Smooth muscle cell (in vitro differentiated cells): ENCODE measurements around the gene CASK. TPM values are rescaled to one million over a fixed set of nuclear protein-coding genes. Genes with fewer than 3 reads are reported as not detected.

Experiments used
- DNase-seq: peaks from one replicate; lab custom pipeline; 2025; ENCODE audit not compliant: unreplicated experiment; lab: John Stamatoyannopoulos, UW
- H2AFZ ChIP-seq: fragments of 200-600 bp; sonication (generic); 2 replicates; pipeline ENCODE4 v1.6.0; 2016; ENCODE audit warnings: antibody characterized with exemption, low read depth, mild to moderate bottlenecking
- H3F3A ChIP-seq: fragments of 200-600 bp; sonication (generic); 2 replicates; pipeline ENCODE4 v1.6.0; 2017; ENCODE audit warnings: antibody characterized with exemption, low read depth
- H3K27ac ChIP-seq: fragments of 200-600 bp; sonication (generic); 2 replicates; pipeline ENCODE4 v1.5.1; 2016; ENCODE audit warnings: low read depth, mild to moderate bottlenecking
- H3K27me3 ChIP-seq: fragments of 200-600 bp; sonication (generic); 2 replicates; pipeline ENCODE4 v1.6.1; 2016; ENCODE audit warnings: low read depth, mild to moderate bottlenecking
- H3K36me3 ChIP-seq: fragments of 200-600 bp; sonication (generic); 2 replicates; pipeline ENCODE4 v1.5.1; 2016; ENCODE audit warnings: low read depth
- H3K4me1 ChIP-seq: fragments of 200-600 bp; sonication (generic); 2 replicates; pipeline ENCODE4 v1.5.1; 2016; ENCODE audit warnings: low read depth
- H3K4me2 ChIP-seq: fragments of 200-600 bp; sonication (generic); 2 replicates; pipeline ENCODE4 v1.6.0; 2016; ENCODE audit warnings: mild to moderate bottlenecking
- H3K4me3 ChIP-seq: fragments of 200-600 bp; sonication (generic); 2 replicates; pipeline ENCODE4 v1.5.1; 2016; ENCODE audit warnings: mild to moderate bottlenecking
- H3K79me2 ChIP-seq: fragments of 200-600 bp; sonication (generic); 2 replicates; pipeline ENCODE4 v1.6.0; 2016; ENCODE audit warnings: low read depth, mild to moderate bottlenecking
- H3K9ac ChIP-seq: fragments of 200-600 bp; sonication (generic); 2 replicates; pipeline ENCODE4 v1.6.0; 2016; ENCODE audit warnings: low read depth
- H3K9me3 ChIP-seq: fragments of 200-600 bp; sonication (generic); replicated peaks from 2 replicates; pipeline ENCODE4 v1.5.1; 2016; ENCODE audit warnings: low read depth
- H4K20me1 ChIP-seq: fragments of 200-600 bp; sonication (generic); 2 replicates; pipeline ENCODE4 v1.6.0; 2016; ENCODE audit warnings: low read depth
- WGBS: methylation state at CpG from one replicate; pipeline ENCODE4 v1.1.7; 2016; ENCODE audit warnings: low lambda C conversion rate; 5-methylcytosine and 5-hydroxymethylcytosine counted together
- polyA plus RNA-seq: library from polyadenylated mRNA; unstranded; fragments of >200 nt; fragmentation: Nextera tagmentation; extraction: Ambion mirVana; gene quantifications from 2 replicates; pipeline ENCODE4 v1.2.1, GENCODE V29; 2016
- total RNA-seq: library from RNA; depleted of rRNA; stranded (reverse); fragments of >200 nt; gene quantifications from 2 replicates; pipeline ENCODE4 v1.2.3, GENCODE V29; 2014
- TF ChIP-seq, protein P1 (sequence below): fragments of 200-600 bp; sonication (generic); IDR thresholded peaks from 2 replicates; pipeline ENCODE4 v1.5.1; 2017; ENCODE audit warnings: borderline replicate concordance, mild to moderate bottlenecking, antibody characterized with exemption; ENCODE audit not compliant: insufficient read depth, poor library complexity, severe bottlenecking

The CASK gene
- total and polyA plus RNA-seq, 2 experiments from 2014 or later, result 49.4 to 97.5 TPM

DNA sequence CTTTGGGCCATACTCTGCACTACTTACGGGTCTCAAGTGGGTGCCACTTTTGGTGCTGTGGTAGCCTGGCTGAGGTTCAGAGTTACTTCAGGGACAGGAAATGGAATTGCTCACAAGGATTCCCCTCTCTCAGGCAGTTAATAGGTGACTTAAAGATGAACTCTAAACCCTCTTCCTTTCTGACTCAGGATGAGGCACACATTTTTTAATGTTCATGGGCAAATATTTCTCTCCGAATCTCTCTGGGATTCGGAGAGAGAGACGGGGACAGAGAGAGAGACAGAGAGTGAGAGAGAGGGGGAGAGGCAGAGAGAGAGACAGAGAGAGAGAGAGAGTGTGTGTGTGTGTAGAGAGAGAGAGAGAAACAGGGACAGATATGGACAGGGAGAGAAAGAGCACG lies 396.4 kb downstream of the CASK start:
- Histone ChIP-seq H3F3A (no peaks in the 10 kb centered on the region), H3K27me3 (no peaks in the 10 kb centered on the region), H3K4me1 (peaks cover 5% of the 10 kb centered on the region), H3K4me3 (no peak overlapping the region), H3K9me3 (no peaks in the 10 kb centered on the region), H3K27ac (no peak overlapping the region), H2AFZ (no peak overlapping the region), H3K9ac (no peak overlapping the region), H3K36me3 (peaks cover 5% of the 10 kb centered on the region), H3K79me2 (no peaks in the 10 kb centered on the region), H4K20me1 (no peaks in the 10 kb centered on the region), H3K4me2 (no peak overlapping the region)
- 77% methylated on average over 5 of the region's 5 CpGs for WGBS
- TF ChIP-seq, protein P1, sequence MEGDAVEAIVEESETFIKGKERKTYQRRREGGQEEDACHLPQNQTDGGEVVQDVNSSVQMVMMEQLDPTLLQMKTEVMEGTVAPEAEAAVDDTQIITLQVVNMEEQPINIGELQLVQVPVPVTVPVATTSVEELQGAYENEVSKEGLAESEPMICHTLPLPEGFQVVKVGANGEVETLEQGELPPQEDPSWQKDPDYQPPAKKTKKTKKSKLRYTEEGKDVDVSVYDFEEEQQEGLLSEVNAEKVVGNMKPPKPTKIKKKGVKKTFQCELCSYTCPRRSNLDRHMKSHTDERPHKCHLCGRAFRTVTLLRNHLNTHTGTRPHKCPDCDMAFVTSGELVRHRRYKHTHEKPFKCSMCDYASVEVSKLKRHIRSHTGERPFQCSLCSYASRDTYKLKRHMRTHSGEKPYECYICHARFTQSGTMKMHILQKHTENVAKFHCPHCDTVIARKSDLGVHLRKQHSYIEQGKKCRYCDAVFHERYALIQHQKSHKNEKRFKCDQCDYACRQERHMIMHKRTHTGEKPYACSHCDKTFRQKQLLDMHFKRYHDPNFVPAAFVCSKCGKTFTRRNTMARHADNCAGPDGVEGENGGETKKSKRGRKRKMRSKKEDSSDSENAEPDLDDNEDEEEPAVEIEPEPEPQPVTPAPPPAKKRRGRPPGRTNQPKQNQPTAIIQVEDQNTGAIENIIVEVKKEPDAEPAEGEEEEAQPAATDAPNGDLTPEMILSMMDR, result no peak
- no peak for DNase-seq

DNA sequence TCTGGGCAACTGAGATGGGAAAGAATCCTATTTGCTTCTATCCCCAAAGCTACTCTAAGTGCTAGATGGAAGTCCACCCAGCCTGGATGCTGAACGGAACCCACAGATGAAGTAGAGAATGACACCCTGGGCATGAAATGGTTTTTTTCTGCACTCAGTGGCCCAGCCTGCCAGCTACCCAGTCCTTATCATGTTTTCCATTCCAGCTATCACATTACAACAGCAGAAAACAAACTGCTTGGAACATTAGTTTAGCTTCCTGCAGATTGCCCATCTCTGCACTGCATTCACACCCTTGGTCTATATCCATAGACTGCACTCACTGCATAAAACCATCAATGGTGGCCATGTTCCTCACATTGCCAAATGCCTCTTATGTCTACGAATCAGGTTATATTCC lies 397.1 kb downstream of the CASK start:
- H3K79me2 ChIP-seq, result no peaks in the 10 kb centered on the region
- H3K9ac ChIP-seq, result no peak overlapping the region
- TF ChIP-seq, protein P1, result no peak
- no peaks in the 10 kb centered on the region for H3K9me3 ChIP-seq
- peaks cover 5% of the 10 kb centered on the region for H3K36me3 ChIP-seq
- H3F3A ChIP-seq, result no peaks in the 10 kb centered on the region
- H3K4me3 ChIP-seq, result no peak overlapping the region
- no peaks in the 10 kb centered on the region for H3K27me3 ChIP-seq
- H3K4me1 ChIP-seq, result peaks cover 5% of the 10 kb centered on the region
- no peak overlapping the region for H3K4me2 ChIP-seq
- WGBS, result 84% methylated on average over 2 of the region's 2 CpGs
- H3K27ac ChIP-seq, result no peak overlapping the region
- H2AFZ ChIP-seq, result no peak overlapping the region
- H4K20me1 ChIP-seq, result no peaks in the 10 kb centered on the region
- no peak for DNase-seq

DNA sequence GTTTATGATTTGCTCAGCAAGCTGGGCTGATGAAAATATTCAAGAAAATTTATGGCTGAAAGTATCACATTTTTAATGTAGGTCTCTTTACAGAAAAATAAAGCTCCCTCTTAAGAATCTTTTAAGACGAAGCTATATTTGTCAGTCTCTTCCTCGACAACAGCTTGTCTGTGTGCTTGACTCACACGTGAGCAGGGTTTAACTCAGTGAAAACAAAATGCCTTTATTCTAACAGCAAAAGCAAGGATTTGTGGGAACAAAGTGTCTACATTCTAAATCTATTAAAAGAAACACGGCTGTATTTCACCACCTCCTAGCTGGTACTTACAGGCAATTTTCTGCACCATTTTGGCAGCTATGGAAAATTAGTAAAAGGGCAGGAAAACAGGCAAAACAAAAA lies 400.7 kb downstream of the CASK start:
- H3K27me3 ChIP-seq, result no peaks in the 10 kb centered on the region
- DNase-seq, result no peak
- H3F3A ChIP-seq, result no peaks in the 10 kb centered on the region
- no peaks in the 10 kb centered on the region for H3K79me2 ChIP-seq
- H2AFZ ChIP-seq, result no peak overlapping the region
- TF ChIP-seq, protein P1, result no peak
- no peak overlapping the region for H3K4me2 ChIP-seq
- H4K20me1 ChIP-seq, result no peaks in the 10 kb centered on the region
- peaks cover 5% of the 10 kb centered on the region for H3K36me3 ChIP-seq
- 53% methylated on average over 4 of the region's 4 CpGs for WGBS
- no peak overlapping the region for H3K9ac ChIP-seq
- H3K4me3 ChIP-seq, result no peak overlapping the region
- H3K9me3 ChIP-seq, result no peaks in the 10 kb centered on the region
- H3K4me1 ChIP-seq, result peaks cover 5% of the 10 kb centered on the region
- H3K27ac ChIP-seq, result no peak overlapping the region

DNA sequence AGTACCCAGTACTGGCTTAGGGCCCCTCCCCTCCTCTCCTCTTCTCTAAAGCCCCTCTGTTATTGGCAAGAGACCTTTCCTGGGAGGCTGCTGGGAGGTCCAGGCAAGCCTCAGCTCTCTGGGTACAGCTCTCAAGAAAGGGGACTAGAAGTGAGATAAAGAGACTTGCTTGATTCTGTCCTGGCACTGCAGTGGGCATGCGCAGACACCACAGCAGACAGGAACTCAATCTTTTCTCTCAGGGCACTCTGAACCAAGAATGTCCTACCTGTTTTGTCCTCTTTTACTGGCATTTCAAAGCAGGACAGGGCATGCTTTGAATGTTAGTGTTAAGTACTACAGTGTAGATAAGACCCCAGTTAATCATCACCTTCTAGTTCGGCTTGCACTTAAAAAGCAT lies 401.3 kb downstream of the CASK start:
- Histone ChIP-seq H3K27ac (no peak overlapping the region), H3K36me3 (peaks cover 5% of the 10 kb centered on the region), H3K4me3 (no peak overlapping the region), H2AFZ (no peak overlapping the region), H3K4me2 (no peak overlapping the region), H3K9ac (no peak overlapping the region), H3K27me3 (no peaks in the 10 kb centered on the region), H3F3A (no peaks in the 10 kb centered on the region), H4K20me1 (no peaks in the 10 kb centered on the region), H3K4me1 (peaks cover 5% of the 10 kb centered on the region), H3K79me2 (no peaks in the 10 kb centered on the region), H3K9me3 (no peaks in the 10 kb centered on the region)
- DNase-seq, result no peak
- TF ChIP-seq, protein P1, result no peak
- WGBS, result 72% methylated on average over 2 of the region's 2 CpGs
